AG09309 (cell line): ENCODE results near the gene HDAC7.

Source experiments
- DNase-seq: peaks from one replicate; pipeline ENCODE4 v3.0.0-alpha.2; 2010; ENCODE audit warnings: low read depth
- H3K4me3 ChIP-seq: 2 replicates; pipeline ENCODE4 v1.5.1; 2011; ENCODE audit warnings: mild to moderate bottlenecking, low read depth, low read length, moderate library complexity; ENCODE audit not compliant: control insufficient read depth
- TF ChIP-seq, protein P1 (sequence below): IDR thresholded peaks from 2 replicates; pipeline ENCODE4 v1.5.1; 2011; ENCODE audit warnings: mild to moderate bottlenecking, low read depth, low read length, inconsistent platforms; ENCODE audit not compliant: insufficient read depth, control insufficient read depth; ENCODE audit errors: missing control alignments

HDAC7 gene

GRCh38 chr12:47795121-47795813 lies 24.4 kb downstream of the HDAC7 start:
- no peak for DNase-seq
- no peak overlapping the region for H3K4me3 ChIP-seq
- TF ChIP-seq, protein P1, sequence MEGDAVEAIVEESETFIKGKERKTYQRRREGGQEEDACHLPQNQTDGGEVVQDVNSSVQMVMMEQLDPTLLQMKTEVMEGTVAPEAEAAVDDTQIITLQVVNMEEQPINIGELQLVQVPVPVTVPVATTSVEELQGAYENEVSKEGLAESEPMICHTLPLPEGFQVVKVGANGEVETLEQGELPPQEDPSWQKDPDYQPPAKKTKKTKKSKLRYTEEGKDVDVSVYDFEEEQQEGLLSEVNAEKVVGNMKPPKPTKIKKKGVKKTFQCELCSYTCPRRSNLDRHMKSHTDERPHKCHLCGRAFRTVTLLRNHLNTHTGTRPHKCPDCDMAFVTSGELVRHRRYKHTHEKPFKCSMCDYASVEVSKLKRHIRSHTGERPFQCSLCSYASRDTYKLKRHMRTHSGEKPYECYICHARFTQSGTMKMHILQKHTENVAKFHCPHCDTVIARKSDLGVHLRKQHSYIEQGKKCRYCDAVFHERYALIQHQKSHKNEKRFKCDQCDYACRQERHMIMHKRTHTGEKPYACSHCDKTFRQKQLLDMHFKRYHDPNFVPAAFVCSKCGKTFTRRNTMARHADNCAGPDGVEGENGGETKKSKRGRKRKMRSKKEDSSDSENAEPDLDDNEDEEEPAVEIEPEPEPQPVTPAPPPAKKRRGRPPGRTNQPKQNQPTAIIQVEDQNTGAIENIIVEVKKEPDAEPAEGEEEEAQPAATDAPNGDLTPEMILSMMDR = no peak

- H3K4me3 ChIP-seq = no peak overlapping the region
- TF ChIP-seq, protein P1 = no peak
- no peak for DNase-seq
These were observed 25.0 kb downstream of the HDAC7 start for GRCh38 chr12:47794679-47795078.

GRCh38 chr12:47793015-47793681 lies 26.6 kb downstream of the HDAC7 start:
- TF ChIP-seq, protein P1 = no peak
- DNase-seq = no peak
- no peak overlapping the region for H3K4me3 ChIP-seq

DNA sequence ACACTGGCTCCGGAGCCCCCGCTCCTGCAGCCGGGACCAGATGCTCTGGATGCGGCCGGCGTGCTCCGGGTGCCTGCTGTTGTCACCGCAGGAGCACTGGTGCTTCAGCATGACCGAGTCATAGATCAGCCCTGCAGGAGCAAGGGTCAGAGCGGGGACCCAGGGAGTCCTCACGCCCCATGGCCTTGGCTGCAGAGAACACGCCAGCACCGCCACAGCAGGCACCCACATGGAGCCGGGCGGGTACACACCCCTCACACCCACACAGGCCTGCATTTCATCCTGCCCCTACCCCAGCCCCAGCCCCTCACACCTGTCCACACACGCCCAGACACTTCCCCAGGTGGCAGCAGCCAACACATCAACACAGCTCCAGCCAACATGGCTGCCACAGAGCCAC lies 27.8 kb downstream of the HDAC7 start:
- TF ChIP-seq, protein P1 = no peak
- DNase-seq = no peak

GRCh38 chr12:47791351-47791746 lies 28.4 kb downstream of the HDAC7 start:
- DNase-seq = no peak
- TF ChIP-seq, protein P1 = no peak
- H3K4me3 ChIP-seq = no peak overlapping the region

More for the DNA sequence above, 27.8 kb downstream of the HDAC7 start:
- H3K4me3 ChIP-seq = no peak overlapping the region

GRCh38 chr12:47790676-47791350 lies 28.9 kb downstream of the HDAC7 start:
- TF ChIP-seq, protein P1 = no peak
- H3K4me3 ChIP-seq = no peak overlapping the region
- DNase-seq = no peak
